HFFc6 (cell line): ENCODE data around the gene SPINT1. TPM values are rescaled to one million over a fixed set of nuclear protein-coding genes. Genes with fewer than 3 reads are reported as not detected.
A peak's percentile ranks its signal among the peaks of the same experiment; 100 is the strongest.

Source experiments
- DNase-seq: peaks from one replicate; pipeline ENCODE4 v3.0.0-alpha.2; 2018
- H3K27ac Mint-ChIP-seq: 2 replicates; pipeline ENCODE4 v1.8.0; 2020; ENCODE audit warnings: mild to moderate bottlenecking, mixed read lengths
- H3K27me3 Mint-ChIP-seq: 2 replicates; pipeline ENCODE4 v1.8.0; 2021; ENCODE audit warnings: mild to moderate bottlenecking, moderate library complexity, mixed read lengths; ENCODE audit not compliant: insufficient read depth
- H3K36me3 Mint-ChIP-seq: 2 replicates; pipeline ENCODE4 v1.8.0; 2021; ENCODE audit warnings: low read depth, mixed read lengths
- H3K4me1 Mint-ChIP-seq: 2 replicates; pipeline ENCODE4 v1.8.0; 2020; ENCODE audit warnings: low read depth, mixed read lengths
- H3K4me3 Mint-ChIP-seq: 2 replicates; pipeline ENCODE4 v1.8.0; 2020; ENCODE audit warnings: mild to moderate bottlenecking, moderate library complexity, mixed read lengths
- H3K9me3 Mint-ChIP-seq: 2 replicates; pipeline ENCODE4 v1.8.0; 2020; ENCODE audit warnings: mild to moderate bottlenecking, mixed read lengths
- CTCF ChIP-seq: fragments of 200-600 bp; sonication (generic); IDR thresholded peaks from 2 replicates; pipeline ENCODE4 v1.5.0; 2021; ENCODE audit warnings: antibody characterized with exemption, mild to moderate bottlenecking
- total RNA-seq, 6 experiments: library from RNA; stranded (reverse); fragmentation: NEBNext Ultra II Directional; extraction: Animal tissue kit (Norgen Biotek cat#: 25700); gene quantifications; 2 replicates in 1 of 6; 3 replicates in 5 of 6; pipeline ENCODE4 v1.2.3, GENCODE V29; 2021

Gene SPINT1
- total RNA-seq, 6 experiments from 2014 or later, result 0.14 to 0.51 (median 0.26) TPM; not detected in 1

- DNase-seq, result no peak
- no peak for TF ChIP-seq CTCF
- Mint-ChIP-seq H3K4me3 (peak overlapping the region; percentile 50), H3K9me3 (no peaks in the 10 kb centered on the region), H3K27me3 (peaks cover 29% of the 10 kb centered on the region), H3K27ac (no peak overlapping the region), H3K36me3 (no peaks in the 10 kb centered on the region), H3K4me1 (peaks cover 18% of the 10 kb centered on the region; the same call in 1 of the 2 replicates)
Observed at GRCh38 chr15:40843261-40843884, 475 bp upstream of the SPINT1 start.

DNA sequence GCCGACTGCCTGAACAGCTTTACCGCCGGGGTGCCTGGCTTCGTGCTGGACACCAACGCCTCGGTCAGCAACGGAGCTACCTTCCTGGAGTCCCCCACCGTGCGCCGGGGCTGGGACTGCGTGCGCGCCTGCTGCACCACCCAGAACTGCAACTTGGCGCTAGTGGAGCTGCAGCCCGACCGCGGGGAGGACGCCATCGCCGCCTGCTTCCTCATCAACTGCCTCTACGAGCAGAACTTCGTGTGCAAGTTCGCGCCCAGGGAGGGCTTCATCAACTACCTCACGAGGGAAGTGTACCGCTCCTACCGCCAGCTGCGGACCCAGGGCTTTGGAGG lies 815 bp downstream of the SPINT1 start:
- Mint-ChIP-seq H3K27ac (no peak overlapping the region), H3K4me1 (0 out of 2 replicates have a peak, but pooled peaks cover 10% of the 10 kb centered on the region), H3K27me3 (peaks cover 33% of the 10 kb centered on the region), H3K9me3 (no peaks in the 10 kb centered on the region), H3K4me3 (peak overlapping the region; percentile 60), H3K36me3 (no peaks in the 10 kb centered on the region)
- TF ChIP-seq CTCF, result no peak
- no peak for DNase-seq

DNA sequence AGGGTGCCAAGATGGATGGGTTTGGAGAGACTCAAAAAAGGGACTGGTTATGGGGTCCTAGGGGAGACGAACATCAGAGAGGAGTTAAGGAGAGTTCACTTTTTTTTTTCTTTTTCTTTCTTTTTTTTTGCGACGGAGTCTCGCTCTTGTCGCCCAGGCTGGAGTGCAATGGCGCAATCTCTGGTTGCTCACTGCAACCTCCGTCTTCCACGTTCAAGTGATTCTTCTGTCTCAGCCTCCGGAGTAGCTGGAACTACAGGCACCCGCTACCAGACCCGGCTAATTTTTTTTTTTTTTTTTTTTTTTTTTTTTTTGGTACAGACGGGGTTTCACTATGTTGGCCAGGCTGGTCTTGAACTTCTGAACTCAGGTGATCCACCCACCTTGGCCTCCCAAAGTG lies 1.2 kb downstream of the SPINT1 start:
- DNase-seq, result no peak
- TF ChIP-seq CTCF, result no peak
- peak overlapping the region; percentile 60 for H3K4me3 Mint-ChIP-seq
- no peaks in the 10 kb centered on the region for H3K9me3 Mint-ChIP-seq
- H3K36me3 Mint-ChIP-seq, result no peaks in the 10 kb centered on the region
- no peak overlapping the region for H3K27ac Mint-ChIP-seq
- H3K27me3 Mint-ChIP-seq, result peaks cover 33% of the 10 kb centered on the region
- 0 out of 2 replicates have a peak, but pooled peaks cover 10% of the 10 kb centered on the region for H3K4me1 Mint-ChIP-seq

DNA sequence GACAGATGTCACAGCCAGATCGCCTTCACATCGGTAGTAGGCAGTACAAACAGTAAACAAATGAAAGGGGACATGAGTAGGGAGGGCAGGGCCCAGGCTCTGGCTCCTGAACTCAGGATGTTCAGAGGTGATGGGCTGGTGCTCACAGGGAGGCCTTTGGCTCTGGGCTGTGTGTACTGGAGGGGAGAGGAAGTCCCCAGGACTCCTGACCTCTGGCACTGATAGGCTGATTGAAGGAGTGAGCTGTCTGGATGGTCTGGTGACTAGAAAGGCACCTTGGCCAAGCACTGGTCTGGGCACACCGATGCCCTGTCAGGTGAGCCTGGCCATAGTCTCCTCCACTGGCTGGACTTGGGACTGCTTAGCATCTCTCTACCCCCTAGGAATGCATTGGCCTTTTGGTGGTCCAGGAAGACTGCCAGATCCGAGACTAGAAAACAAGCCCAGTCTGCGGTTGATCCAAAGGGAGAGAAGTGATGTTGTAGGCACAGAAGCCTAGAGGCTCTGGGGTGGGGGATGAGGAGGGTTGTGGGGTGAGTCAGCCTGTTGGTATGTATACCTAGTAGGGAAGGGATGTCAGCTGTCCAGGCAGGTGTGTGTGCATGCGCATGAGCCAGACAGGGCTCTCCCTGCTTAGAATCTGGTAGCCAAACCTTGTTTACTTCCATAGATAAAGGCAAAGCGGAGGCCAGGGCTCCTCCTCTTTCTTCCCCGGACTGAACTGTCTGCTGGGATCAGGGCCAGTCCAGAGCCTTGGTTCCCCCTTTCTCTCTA lies 1.9 kb downstream of the SPINT1 start:
- H3K4me3 Mint-ChIP-seq, result no peak overlapping the region

DNA sequence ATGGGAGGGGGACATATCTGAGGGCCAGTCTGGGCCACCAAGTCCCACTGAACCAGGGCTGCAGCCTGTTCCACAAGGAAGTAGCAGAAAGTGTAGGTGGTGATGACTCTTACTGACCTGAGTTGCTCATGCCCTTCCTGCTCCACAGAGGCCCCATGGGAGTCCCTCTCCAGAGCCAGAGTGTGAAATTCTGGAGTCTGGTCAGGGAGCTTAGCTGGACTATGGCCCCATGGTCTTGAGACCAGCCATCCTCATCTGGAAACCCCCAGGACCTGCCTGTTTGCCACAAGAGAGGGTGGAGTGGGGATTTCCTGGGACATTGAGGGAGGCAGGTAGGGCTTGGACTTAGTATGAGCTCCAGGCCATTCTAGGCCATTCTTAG lies 3.0 kb downstream of the SPINT1 start:
- DNase-seq, result no peak
- no peaks in the 10 kb centered on the region for H3K9me3 Mint-ChIP-seq
- no peak overlapping the region for H3K4me3 Mint-ChIP-seq
- 0 out of 2 replicates have a peak, but pooled peaks cover 10% of the 10 kb centered on the region for H3K4me1 Mint-ChIP-seq
- peaks cover 38% of the 10 kb centered on the region for H3K27me3 Mint-ChIP-seq
- no peak for TF ChIP-seq CTCF
- H3K36me3 Mint-ChIP-seq, result no peaks in the 10 kb centered on the region
- no peak overlapping the region for H3K27ac Mint-ChIP-seq

More for the DNA sequence above, 1.9 kb downstream of the SPINT1 start:
- no peaks in the 10 kb centered on the region for H3K36me3 Mint-ChIP-seq
- H3K4me1 Mint-ChIP-seq, result 0 out of 2 replicates have a peak, but pooled peaks cover 10% of the 10 kb centered on the region
- TF ChIP-seq CTCF, result no peak
- H3K9me3 Mint-ChIP-seq, result no peaks in the 10 kb centered on the region
- no peak overlapping the region for H3K27ac Mint-ChIP-seq
- H3K27me3 Mint-ChIP-seq, result peaks cover 36% of the 10 kb centered on the region
- DNase-seq, result no peak
